Measurements from ENCODE around the gene NELFB. TPM values are rescaled to one million over a fixed set of nuclear protein-coding genes. Genes with fewer than 3 reads are reported as not detected.

The NELFB gene
- total and polyA plus RNA-seq, 2 donors (not counting 1 experiment from before 2014, with no cell fraction given), result 53.7 to 55.8 TPM

- Mint-ChIP-seq H3K27ac (no peak overlapping the region), H3K4me3 (no peak overlapping the region), H3K27me3 (no peaks in the 10 kb centered on the region), H3K9me3 (ENCODE audit: insufficient read depth) (no peaks in the 10 kb centered on the region), H3K4me1 (peaks cover 22% of the 10 kb centered on the region)
- TF ChIP-seq CTCF (IDR thresholded peaks at IDR 0.05) (no peak), EZH2 (IDR thresholded peaks at IDR 0.05; ENCODE audit: borderline replicate concordance, insufficient read depth, low read depth, low read length, poor library complexity, severe bottlenecking) (no peak)
- CTCF ChIA-PET, result interaction anchor here (1.1 kb wide), 1 partner anchor 198 kb away, joined by 3 read pairs; no protein-coding TSS in a partner anchor
- no peaks in the 10 kb centered on the region for H3K27me3 ChIP-seq (replicated peaks in 1 of 4; ENCODE audit: control extremely low read depth in 1 of 4, control insufficient read depth in 3 of 4, insufficient read depth in 4 of 4, low read length in 3 of 4)
- 90% methylated on average over 34 of the region's 36 CpGs for WGBS (ENCODE audit: insufficient coverage)
- H3K79me2 ChIP-seq (ENCODE audit: control insufficient read depth, insufficient read depth, low read length), result peaks cover 32% of the 10 kb centered on the region
- intact Hi-C loops (cut with micrococcal nuclease), result no loop called here
- no peaks in the 10 kb centered on the region for H3K9me3 ChIP-seq (ENCODE audit: control extremely low read depth in 1 of 3, control insufficient read depth in 2 of 3, insufficient read depth in 1 of 3, low read length in 2 of 3)
- H3K9ac ChIP-seq (ENCODE audit: low read length), result no peak overlapping the region
- no peak overlapping the region for H2AFZ ChIP-seq (ENCODE audit: insufficient read depth, low read depth, low read length, poor library complexity, severe bottlenecking)
- peaks cover 28% of the 10 kb centered on the region for H4K20me1 ChIP-seq (ENCODE audit: control insufficient read depth, insufficient read depth, low read length, poor library complexity, severe bottlenecking)
- peaks cover 0 to 20% of the 10 kb centered on the region in 2 experiments for H3K36me3 ChIP-seq (replicated peaks in 1 of 2; ENCODE audit: control extremely low read depth in 1 of 2, control insufficient read depth in 1 of 2, extremely low read depth in 1 of 2, insufficient read depth in 2 of 2, low read length in 1 of 2)
- DNase-seq (no peak), ATAC-seq (ENCODE audit: low read depth) (no peak)
- H3K4me3 ChIP-seq (ENCODE audit: control extremely low read depth in 1 of 5, extremely low read depth in 1 of 5, insufficient read depth in 1 of 5, low read depth in 2 of 5, low read length in 4 of 5), result no peak overlapping the region
- POLR2A ChIA-PET, result interaction anchor here (0.6 kb wide), 1 partner anchor 203 kb away, joined by 3 read pairs; no protein-coding TSS in a partner anchor
- peaks cover 12 to 16% of the 10 kb centered on the region in 2 donors for H3K4me1 ChIP-seq (ENCODE audit: control insufficient read depth in 2 of 2, insufficient read depth in 2 of 2, low read length in 2 of 2)
- no peak overlapping the region for H3K4me2 ChIP-seq (replicated peaks; ENCODE audit: low read depth, low read length, poor library complexity, severe bottlenecking)
- no peak overlapping the region for H3K27ac ChIP-seq (ENCODE audit: low read length in 2 of 2)
Measured at GRCh38 chr9:137244486-137245449, 10.4 kb upstream of the NELFB start.

Data from B cell (primary cell).